Sigmoid colon (tissue), 7 donors: Measurements from ENCODE around the gene KCNJ15. TPM values are rescaled to one million over a fixed set of nuclear protein-coding genes. Genes with fewer than 3 reads are reported as not detected.

Experiments used
- DNase-seq: peaks from one replicate; pipeline ENCODE4 v3.0.0-alpha.2; 2019
- H3K27ac ChIP-seq, 4 donors: fragments of 200-600 bp; sonication (generic); one replicate each; pipeline ENCODE4 v1.5.1; 2016 to 2019; ENCODE audit warnings: mild to moderate bottlenecking in 1 of 4
- H3K27me3 ChIP-seq, 3 donors: fragments of 200-600 bp; sonication (generic); one replicate each; pipeline ENCODE4 v1.5.1; 2019; ENCODE audit warnings: mild to moderate bottlenecking in 1 of 3
- H3K36me3 ChIP-seq, 4 donors: fragments of 200-600 bp; sonication (generic); one replicate each; pipeline ENCODE4 v1.5.1; 2016 to 2019
- H3K4me1 ChIP-seq, 4 donors: fragments of 200-600 bp; sonication (generic); one replicate each; pipeline ENCODE4 v1.5.1; 2017 to 2019
- H3K4me3 ChIP-seq, 4 donors: fragments of 200-600 bp; sonication (generic); one replicate each; pipeline ENCODE4 v1.5.1; 2017 to 2019; ENCODE audit warnings: mild to moderate bottlenecking in 2 of 4, moderate library complexity in 1 of 4
- H3K9me3 ChIP-seq, 4 donors: fragments of 200-600 bp in 3 of 4; sonication (generic) in 3 of 4; one replicate each; pipeline versions ENCODE4 v1.5.1 to v1.6.1; 2013 to 2019
- EP300 ChIP-seq, 4 donors: sonication (generic); formaldehyde crosslinking; IDR thresholded peaks; one replicate each; pipeline ENCODE4 v1.6.1; 2017; ENCODE audit warnings: antibody characterized with exemption in 4 of 4
- POLR2A ChIP-seq, 2 donors: fragments of 450-650 bp; IDR thresholded peaks; one replicate each; pipeline ENCODE4 v1.6.1; 2016; ENCODE audit warnings: antibody characterized with exemption in 2 of 2, mild to moderate bottlenecking in 2 of 2, moderate library complexity in 2 of 2
- POLR2AphosphoS5 ChIP-seq, 4 donors: sonication (generic); formaldehyde crosslinking; IDR thresholded peaks; one replicate each; pipeline ENCODE4 v1.6.1; 2017; ENCODE audit warnings: antibody characterized with exemption in 4 of 4
- WGBS, 2 donors: extraction: QIAGEN DNeasy Blood & Tissue Kit; methylation state at CpG; one replicate each; pipeline ENCODE4 v1.1.7; 2013; 5-methylcytosine and 5-hydroxymethylcytosine counted together
- intact Hi-C: fragments of 100-400 bp; cut with DNase I; formaldehyde crosslinking; loops from one replicate; pipeline ENCODE4 v1.15.1; 2023
- polyA plus RNA-seq, 3 donors: library from polyadenylated mRNA; stranded (reverse); fragments of 200-250 nt; gene quantifications; one replicate each; pipeline ENCODE4 v1.2.3, GENCODE V29; 2013
- total RNA-seq, 4 donors: library from RNA; depleted of rRNA; stranded (reverse); fragments of >200 nt; gene quantifications; one replicate each; pipeline ENCODE4 v1.1.0, GENCODE V29; 2016
- TF ChIP-seq, protein P1 (sequence below), 4 experiments: fragments of 450-650 bp in 3 of 4; fragments of 200-600 bp in 1 of 4; IDR thresholded peaks; one replicate each; pipeline ENCODE4 v1.5.1; 2016 to 2019; ENCODE audit warnings: antibody characterized with exemption in 4 of 4, mild to moderate bottlenecking in 3 of 4, moderate library complexity in 2 of 4
- donor health status: healthy with polysubstance abuse.
- donor health status: Bipolar disorder and iron deficiency.
- donor health status: healthy.

The KCNJ15 gene
- total and polyA plus RNA-seq, 7 donors = 0.22 to 0.60 (median 0.49) TPM; not detected in 4

- no peak for DNase-seq
- 79 to 89% methylated on average over 6 of the region's 6 CpGs for WGBS, 2 donors
- no peak for TF ChIP-seq EP300 (IDR thresholded peaks at IDR 0.05)
- no peak for TF ChIP-seq POLR2A (IDR thresholded peaks at IDR 0.05)
- no peak for TF ChIP-seq POLR2AphosphoS5 (IDR thresholded peaks at IDR 0.05)
- TF ChIP-seq, protein P1, sequence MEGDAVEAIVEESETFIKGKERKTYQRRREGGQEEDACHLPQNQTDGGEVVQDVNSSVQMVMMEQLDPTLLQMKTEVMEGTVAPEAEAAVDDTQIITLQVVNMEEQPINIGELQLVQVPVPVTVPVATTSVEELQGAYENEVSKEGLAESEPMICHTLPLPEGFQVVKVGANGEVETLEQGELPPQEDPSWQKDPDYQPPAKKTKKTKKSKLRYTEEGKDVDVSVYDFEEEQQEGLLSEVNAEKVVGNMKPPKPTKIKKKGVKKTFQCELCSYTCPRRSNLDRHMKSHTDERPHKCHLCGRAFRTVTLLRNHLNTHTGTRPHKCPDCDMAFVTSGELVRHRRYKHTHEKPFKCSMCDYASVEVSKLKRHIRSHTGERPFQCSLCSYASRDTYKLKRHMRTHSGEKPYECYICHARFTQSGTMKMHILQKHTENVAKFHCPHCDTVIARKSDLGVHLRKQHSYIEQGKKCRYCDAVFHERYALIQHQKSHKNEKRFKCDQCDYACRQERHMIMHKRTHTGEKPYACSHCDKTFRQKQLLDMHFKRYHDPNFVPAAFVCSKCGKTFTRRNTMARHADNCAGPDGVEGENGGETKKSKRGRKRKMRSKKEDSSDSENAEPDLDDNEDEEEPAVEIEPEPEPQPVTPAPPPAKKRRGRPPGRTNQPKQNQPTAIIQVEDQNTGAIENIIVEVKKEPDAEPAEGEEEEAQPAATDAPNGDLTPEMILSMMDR (IDR thresholded peaks at IDR 0.05) = no peak
- intact Hi-C loops = no loop called here
- Histone ChIP-seq H3K9me3 (no peaks in the 10 kb centered on the region), H3K4me3 (no peak overlapping the region), H3K27ac (no peak overlapping the region), H3K4me1 (no peaks in the 10 kb centered on the region), H3K36me3 (no peaks in the 10 kb centered on the region), H3K27me3 (peaks cover 0 to 13% (median 0%) of the 10 kb centered on the region in 3 donors)
Measured at GRCh38 chr21:38311765-38312164, 55.0 kb downstream of the KCNJ15 start.

- Histone ChIP-seq H3K4me1 (no peaks in the 10 kb centered on the region), H3K9me3 (no peaks in the 10 kb centered on the region), H3K36me3 (no peaks in the 10 kb centered on the region), H3K27me3 (peaks cover 0 to 13% (median 0%) of the 10 kb centered on the region in 3 donors), H3K27ac (no peak overlapping the region), H3K4me3 (no peak overlapping the region)
- TF ChIP-seq POLR2A (IDR thresholded peaks at IDR 0.05) = no peak
- TF ChIP-seq, protein P1 (IDR thresholded peaks at IDR 0.05) = no peak
- no peak for TF ChIP-seq EP300 (IDR thresholded peaks at IDR 0.05)
- TF ChIP-seq POLR2AphosphoS5 (IDR thresholded peaks at IDR 0.05) = no peak
- no peak for DNase-seq
- 56 to 80% methylated on average over 1 of the region's 1 CpG for WGBS, 2 donors
- intact Hi-C loops = no loop called here
Measured at GRCh38 chr21:38312822-38313221, 56.0 kb downstream of the KCNJ15 start.

DNA sequence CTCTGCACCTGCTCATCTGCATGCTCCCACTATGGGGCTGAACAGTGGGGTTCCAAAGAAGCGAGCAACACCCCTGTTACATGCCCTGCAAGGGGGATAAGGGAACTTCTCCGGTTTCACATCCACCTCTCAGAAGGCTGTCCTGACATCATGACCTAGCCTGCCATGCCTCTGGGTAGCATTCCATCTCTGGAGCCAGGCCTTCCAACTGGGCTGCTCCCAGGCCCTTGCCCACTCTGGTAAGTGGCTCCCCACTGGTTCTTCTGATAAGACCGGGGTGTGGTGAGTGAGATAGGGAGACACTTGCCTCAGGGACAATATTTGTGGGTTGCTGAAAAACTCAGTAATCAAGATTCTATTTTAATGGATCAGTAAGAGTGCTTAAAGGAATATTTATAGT lies 57.8 kb downstream of the KCNJ15 start:
- TF ChIP-seq, protein P1 (IDR thresholded peaks at IDR 0.05) = no peak
- no peak for TF ChIP-seq POLR2AphosphoS5 (IDR thresholded peaks at IDR 0.05)
- no peak for TF ChIP-seq EP300 (IDR thresholded peaks at IDR 0.05)
- no peak for TF ChIP-seq POLR2A (IDR thresholded peaks at IDR 0.05)
- Histone ChIP-seq H3K4me1 (no peaks in the 10 kb centered on the region), H3K9me3 (no peaks in the 10 kb centered on the region), H3K27me3 (peaks cover 0 to 7% (median 0%) of the 10 kb centered on the region in 3 donors), H3K4me3 (no peak overlapping the region), H3K36me3 (no peaks in the 10 kb centered on the region), H3K27ac (no peak overlapping the region)
- WGBS, 2 donors = 87 to 94% methylated on average over 3 of the region's 3 CpGs
- no peak for DNase-seq
- intact Hi-C loops = no loop called here

GRCh38 chr21:38315122-38315521 lies 58.3 kb downstream of the KCNJ15 start:
- no peaks in the 10 kb centered on the region for H3K4me1 ChIP-seq
- no peak overlapping the region for H3K27ac ChIP-seq
- peaks cover 0 to 1% (median 0%) of the 10 kb centered on the region in 3 donors for H3K27me3 ChIP-seq
- H3K9me3 ChIP-seq = no peaks in the 10 kb centered on the region
- 73 to 86% methylated on average over 2 of the region's 2 CpGs for WGBS, 2 donors
- no peak overlapping the region for H3K4me3 ChIP-seq
- no peaks in the 10 kb centered on the region for H3K36me3 ChIP-seq
- no peak for DNase-seq
- intact Hi-C loops = no loop called here
- TF ChIP-seq POLR2AphosphoS5 (IDR thresholded peaks at IDR 0.05) (no peak), POLR2A (IDR thresholded peaks at IDR 0.05) (no peak), EP300 (IDR thresholded peaks at IDR 0.05) (no peak)
- TF ChIP-seq, protein P1 (IDR thresholded peaks at IDR 0.05) = no peak

GRCh38 chr21:38319781-38320180 lies 63.0 kb downstream of the KCNJ15 start:
- TF ChIP-seq POLR2AphosphoS5 (IDR thresholded peaks at IDR 0.05) (no peak), POLR2A (IDR thresholded peaks at IDR 0.05) (no peak), EP300 (IDR thresholded peaks at IDR 0.05) (no peak)
- TF ChIP-seq, protein P1 (IDR thresholded peaks at IDR 0.05) = no peak
- Histone ChIP-seq H3K4me3 (no peak overlapping the region), H3K36me3 (no peaks in the 10 kb centered on the region), H3K27me3 (peaks cover 0 to 4% (median 3%) of the 10 kb centered on the region in 3 donors), H3K4me1 (no peaks in the 10 kb centered on the region), H3K9me3 (no peaks in the 10 kb centered on the region), H3K27ac (no peak overlapping the region)
- DNase-seq = no peak
- intact Hi-C loops = no loop called here
- WGBS, 2 donors = 87 to 88% methylated on average over 7 of the region's 7 CpGs
